Endodermal cell (in vitro differentiated cells): ENCODE data around the gene ZNF619. TPM values are rescaled to one million over a fixed set of nuclear protein-coding genes. Genes with fewer than 3 reads are reported as not detected.

ENCODE experiments used
- DNase-seq: peaks from one replicate; pipeline ENCODE4 v3.0.0-alpha.2; 2017
- H3K27ac ChIP-seq: 2 replicates; pipeline ENCODE4 v1.5.1; 2013; ENCODE audit warnings: mild to moderate bottlenecking, low read depth, low read length, moderate library complexity
- H3K27me3 ChIP-seq: 2 replicates; pipeline ENCODE4 v1.6.1; 2013; ENCODE audit warnings: mild to moderate bottlenecking, low read length, moderate library complexity; ENCODE audit not compliant: insufficient read depth, control insufficient read depth, poor library complexity, severe bottlenecking
- H3K36me3 ChIP-seq: 2 replicates; pipeline ENCODE4 v1.7.0; 2013; ENCODE audit warnings: mild to moderate bottlenecking, low read length, moderate library complexity; ENCODE audit not compliant: control insufficient read depth, insufficient read depth
- H3K4me1 ChIP-seq: one replicate; pipeline ENCODE4 v1.7.0; 2013; ENCODE audit warnings: low read length; ENCODE audit not compliant: control insufficient read depth, insufficient read depth
- H3K4me3 ChIP-seq: 2 replicates; pipeline ENCODE4 v1.5.1; 2013; ENCODE audit warnings: mild to moderate bottlenecking, low read length, moderate library complexity
- H3K9ac ChIP-seq: 2 replicates; pipeline ENCODE4 v1.6.1; 2013; ENCODE audit warnings: mild to moderate bottlenecking, low read length, moderate library complexity; ENCODE audit not compliant: poor library complexity, severe bottlenecking; ENCODE audit errors: extremely low read depth
- H3K9me3 ChIP-seq: 2 replicates; pipeline ENCODE4 v1.6.1; 2013; ENCODE audit warnings: mild to moderate bottlenecking, low read length, moderate library complexity; ENCODE audit not compliant: control insufficient read depth
- H3K27ac Mint-ChIP-seq: 2 replicates; pipeline ENCODE4 v1.8.0; 2020; ENCODE audit warnings: mixed read lengths
- H3K27me3 Mint-ChIP-seq: 2 replicates; pipeline ENCODE4 v1.8.0; 2021; ENCODE audit warnings: mild to moderate bottlenecking, mixed read lengths; ENCODE audit not compliant: insufficient read depth
- H3K36me3 Mint-ChIP-seq: 2 replicates; pipeline ENCODE4 v1.8.0; 2020; ENCODE audit warnings: low read depth, mixed read lengths
- H3K4me1 Mint-ChIP-seq: 2 replicates; pipeline ENCODE4 v1.8.0; 2020; ENCODE audit warnings: mixed read lengths
- H3K4me3 Mint-ChIP-seq: 2 replicates; pipeline ENCODE4 v1.8.0; 2020; ENCODE audit warnings: mild to moderate bottlenecking, moderate library complexity, mixed read lengths
- H3K9me3 Mint-ChIP-seq: 2 replicates; pipeline ENCODE4 v1.8.0; 2020; ENCODE audit warnings: mild to moderate bottlenecking, mixed read lengths
- CTCF ChIP-seq: fragments of 200-600 bp; sonication (generic); conservative IDR thresholded peaks from 2 replicates; pipeline ENCODE4 v1.5.0; 2021; ENCODE audit warnings: antibody characterized with exemption, mild to moderate bottlenecking
- WGBS, 2 experiments: methylation state at CpG; one replicate each; pipeline versions ENCODE4 v1.1.5 to v1.1.7; 2013; ENCODE audit warnings: missing lambda C conversion rate in 2 of 2, mixed read lengths in 1 of 2; ENCODE audit not compliant: insufficient coverage in 1 of 2, insufficient read length in 1 of 2; 5-methylcytosine and 5-hydroxymethylcytosine counted together
- total RNA-seq, 2 donors: library from RNA; stranded (reverse); fragmentation: NEBNext Ultra II Directional in 1 of 2; extraction: Animal tissue kit (Norgen Biotek cat#: 25700) in 1 of 2; gene quantifications; 2 replicates in 1 of 2; 3 replicates in 1 of 2; pipeline ENCODE4 v1.2.1, GENCODE V29; 2021

ZNF619 gene
- total RNA-seq, 2 donors from 2014 or later = 6.9 to 13.7 TPM

GRCh38 chr3:40524568-40525285 lies 47.8 kb downstream of the ZNF619 start, which contains the start of gene ZNF621:
Gene ZNF621, plus strand, starts transcription at chr3:40524960. Its CDS starts 881 bp downstream, at chr3:40525841.
- WGBS, 2 experiments = 3% methylated on average over 18 to 59 of the region's 59 CpGs
- peak within 1 kb of the TSS; percentile 85 for H3K27ac ChIP-seq
- H3K4me3 ChIP-seq = peak within 1 kb of the TSS; percentile 94
- TF ChIP-seq CTCF = no peak
- Mint-ChIP-seq H3K27me3 (no peaks in the 10 kb centered on the region), H3K9me3 (no peaks in the 10 kb centered on the region), H3K4me1 (peaks cover 21% of the 10 kb centered on the region), H3K27ac (peak within 1 kb of the TSS; percentile 97), H3K36me3 (peaks cover 35% of the 10 kb centered on the region), H3K4me3 (peak within 1 kb of the TSS; percentile 88)
- no peaks in the 10 kb centered on the region for H3K9me3 ChIP-seq
- H3K27me3 ChIP-seq = no peaks in the 10 kb centered on the region
- H3K36me3 ChIP-seq = peaks cover 28% of the 10 kb centered on the region
- peak; percentile 96 for DNase-seq
- peak within 1 kb of the TSS; percentile 69 for H3K9ac ChIP-seq
- no peaks in the 10 kb centered on the region for H3K4me1 ChIP-seq

GRCh38 chr3:40528426-40528825 lies 51.5 kb downstream of the ZNF619 start:
- 94 to 100% methylated on average over 1 to 3 of the region's 3 CpGs for WGBS, 2 experiments
- no peak for DNase-seq
- no peaks in the 10 kb centered on the region for H3K27me3 Mint-ChIP-seq

GRCh38 chr3:40532252-40532651 lies 55.3 kb downstream of the ZNF619 start:
- Histone ChIP-seq H3K4me3 (no peak overlapping the region), H3K36me3 (peaks cover 85% of the 10 kb centered on the region), H3K9ac (no peak overlapping the region), H3K27me3 (no peaks in the 10 kb centered on the region), H3K27ac (no peak overlapping the region), H3K9me3 (peaks cover 37% of the 10 kb centered on the region), H3K4me1 (no peaks in the 10 kb centered on the region)
- Mint-ChIP-seq H3K4me3 (no peak overlapping the region), H3K9me3 (peaks cover 54% of the 10 kb centered on the region), H3K36me3 (peaks cover 94% of the 10 kb centered on the region), H3K27me3 (no peaks in the 10 kb centered on the region), H3K4me1 (peaks cover 8% of the 10 kb centered on the region), H3K27ac (no peak overlapping the region)
- TF ChIP-seq CTCF = no peak
- no peak for DNase-seq
- 91 to 98% methylated on average over 5 of the region's 5 CpGs for WGBS, 2 experiments

More at GRCh38 chr3:40528426-40528825, 51.5 kb downstream of the ZNF619 start:
- H3K4me3 ChIP-seq = no peak overlapping the region
- Mint-ChIP-seq H3K27ac (no peak overlapping the region), H3K9me3 (peaks cover 35% of the 10 kb centered on the region), H3K36me3 (peaks cover 72% of the 10 kb centered on the region), H3K4me3 (no peak overlapping the region), H3K4me1 (peaks cover 21% of the 10 kb centered on the region)
- peaks cover 30% of the 10 kb centered on the region for H3K9me3 ChIP-seq
- no peaks in the 10 kb centered on the region for H3K27me3 ChIP-seq
- no peak overlapping the region for H3K9ac ChIP-seq
- H3K36me3 ChIP-seq = peaks cover 65% of the 10 kb centered on the region
- no peaks in the 10 kb centered on the region for H3K4me1 ChIP-seq
- no peak overlapping the region for H3K27ac ChIP-seq
- no peak for TF ChIP-seq CTCF
